Lung (tissue), 12 donors: ENCODE data around the gene HES5. TPM values are rescaled to one million over a fixed set of nuclear protein-coding genes. Genes with fewer than 3 reads are reported as not detected.

Experiments
- ATAC-seq: fragments of 200-7000 bp; cut with Tn5 transposase; one replicate; pipeline ENCODE4 v1.9.1; 2020; ENCODE audit warnings: moderate number of reproducible peaks; ENCODE audit not compliant: insufficient read depth, low FRiP score
- DNase-seq, 3 donors: peaks; one replicate each; pipeline ENCODE4 v3.0.0-alpha.2; 2013 to 2017
- H3K27ac ChIP-seq, 2 donors: one replicate each; pipeline ENCODE4 v1.5.1; 2013; ENCODE audit warnings: mild to moderate bottlenecking in 2 of 2, moderate library complexity in 2 of 2, control low read depth in 1 of 2, inconsistent platforms in 1 of 2, low read depth in 1 of 2, low read length in 1 of 2
- H3K27me3 ChIP-seq, 3 donors: one replicate each; pipeline ENCODE4 v1.5.1; 2013; ENCODE audit warnings: low read length in 2 of 3; ENCODE audit not compliant: control insufficient read depth in 3 of 3, insufficient read depth in 3 of 3
- H3K36me3 ChIP-seq, 4 donors: one replicate each; pipeline ENCODE4 v1.5.1; 2013; ENCODE audit warnings: low read length in 4 of 4, mild to moderate bottlenecking in 1 of 4, moderate library complexity in 1 of 4; ENCODE audit not compliant: control insufficient read depth in 4 of 4, insufficient read depth in 4 of 4
- H3K4me1 ChIP-seq, 5 donors: one replicate each; pipeline ENCODE4 v1.5.1; 2013; ENCODE audit warnings: low read length in 5 of 5, mild to moderate bottlenecking in 2 of 5, moderate library complexity in 1 of 5; ENCODE audit not compliant: control insufficient read depth in 5 of 5, insufficient read depth in 5 of 5
- H3K4me3 ChIP-seq: one replicate; pipeline ENCODE4 v1.5.1; 2013; ENCODE audit warnings: mild to moderate bottlenecking, control low read depth, moderate library complexity
- H3K9ac ChIP-seq, 2 donors: one replicate each; pipeline ENCODE4 v1.5.1; 2013; ENCODE audit warnings: low read length in 2 of 2, control low read depth in 1 of 2; ENCODE audit not compliant: insufficient read depth in 1 of 2
- H3K9me3 ChIP-seq, 4 donors: one replicate each; pipeline ENCODE4 v1.5.1; 2013; ENCODE audit warnings: low read length in 3 of 4, mild to moderate bottlenecking in 1 of 4, moderate library complexity in 1 of 4; ENCODE audit not compliant: control insufficient read depth in 4 of 4, insufficient read depth in 3 of 4
- CTCF ChIP-seq: IDR thresholded peaks from 2 replicates; pipeline ENCODE4 v1.5.1; 2012; ENCODE audit warnings: mild to moderate bottlenecking; ENCODE audit errors: control extremely low read depth, extremely low read depth
- WGBS, 2 donors: extraction: QIAGEN DNeasy Blood & Tissue Kit; methylation state at CpG; one replicate each; pipeline ENCODE4 v1.1.7; 2013; 5-methylcytosine and 5-hydroxymethylcytosine counted together
- polyA plus RNA-seq, 2 donors: library from polyadenylated mRNA; stranded (reverse); fragments of 200-250 nt; gene quantifications; one replicate each; pipeline ENCODE4 v1.2.1, GENCODE V29; 2013
- total RNA-seq, 2 donors: library from RNA; depleted of rRNA in 1 of 2; stranded (reverse); fragments of >200 nt in 1 of 2; gene quantifications; one replicate each; pipeline ENCODE4 v1.2.1, GENCODE V29; 2014 to 2021
- donor health status: control.
- donor health status: control.
- donor health status: Bipolar disorder and iron deficiency.
- donor health status: healthy.
- donor health status: DM: yes; HTN: yes; CAD: no.

The HES5 gene
- total and polyA plus RNA-seq, 4 donors, result 0.16 to 1.00 (median 0.36) TPM

- TF ChIP-seq CTCF, result no peak
- peaks cover 0 to 55% (median 0%) of the 10 kb centered on the region in 4 donors for H3K36me3 ChIP-seq
- no peak for DNase-seq
These were observed 31.4 kb upstream of the HES5 start for GRCh38 chr1:2561446-2561845.

GRCh38 chr1:2560299-2561073, 30.4 kb upstream of the HES5 start:
- Histone ChIP-seq H3K4me3 (no peak overlapping the region), H3K27me3 (no peaks in the 10 kb centered on the region), H3K9me3 (no peaks in the 10 kb centered on the region), H3K9ac (no peak overlapping the region), H3K27ac (no peak overlapping the region), H3K4me1 (peaks cover 0 to 22% (median 14%) of the 10 kb centered on the region in 5 donors), H3K36me3 (peaks cover 0 to 55% (median 0%) of the 10 kb centered on the region in 4 donors)
- DNase-seq (peak in 1 of 3 donors; percentile 12), ATAC-seq (no peak)
- TF ChIP-seq CTCF, result no peak
- 93 to 98% methylated on average over 13 to 15 of the region's 15 CpGs for WGBS, 2 donors

More at GRCh38 chr1:2561446-2561845, 31.4 kb upstream of the HES5 start:
- Histone ChIP-seq H3K4me1 (peaks cover 0 to 19% (median 8%) of the 10 kb centered on the region in 5 donors), H3K27me3 (no peaks in the 10 kb centered on the region), H3K9me3 (no peaks in the 10 kb centered on the region), H3K4me3 (no peak overlapping the region), H3K9ac (no peak overlapping the region), H3K27ac (no peak overlapping the region)
- 90 to 91% methylated on average over 11 of the region's 11 CpGs for WGBS, 2 donors
- ATAC-seq, result no peak

GRCh38 chr1:2559509-2560298, 29.6 kb upstream of the HES5 start:
- Histone ChIP-seq H3K36me3 (peaks cover 0 to 55% (median 0%) of the 10 kb centered on the region in 4 donors), H3K27me3 (no peaks in the 10 kb centered on the region), H3K27ac (no peak overlapping the region), H3K4me1 (peaks cover 0 to 30% (median 16%) of the 10 kb centered on the region in 5 donors), H3K9me3 (no peaks in the 10 kb centered on the region), H3K4me3 (no peak overlapping the region), H3K9ac (no peak overlapping the region)
- DNase-seq, result peak in 1 of 3 donors; percentile 23
- 81 to 82% methylated on average over 35 of the region's 35 CpGs for WGBS, 2 donors
- no peak for ATAC-seq
- no peak for TF ChIP-seq CTCF
